Measurements from ENCODE around the gene ZG16B.

ZG16B gene

GRCh38 chr16:2818272-2818876 lies 11.7 kb upstream of the ZG16B start:
- no peak overlapping the region for H3K27ac ChIP-seq (ENCODE audit: low read depth, low read length)
- no peaks in the 10 kb centered on the region for H3K79me2 ChIP-seq (ENCODE audit: control insufficient read depth, low read length)
- H3K4me2 ChIP-seq (ENCODE audit: low read length): no peak overlapping the region
- H3F3A ChIP-seq (ENCODE audit: control insufficient read depth, insufficient read depth): no peaks in the 10 kb centered on the region
- no peaks in the 10 kb centered on the region for H4K20me1 ChIP-seq (ENCODE audit: control insufficient read depth, insufficient read depth, low read depth, low read length)
- H3K27me3 ChIP-seq (ENCODE audit: control insufficient read depth, low read length): no peaks in the 10 kb centered on the region
- no peaks in the 10 kb centered on the region for H3K4me1 ChIP-seq (ENCODE audit: control insufficient read depth, low read length)
- no peak for TF ChIP-seq CTCF (IDR thresholded peaks at IDR 0.05; ENCODE audit: low read depth, low read length, poor library complexity, severe bottlenecking)
- TF ChIP-seq EZH2phosphoT487 (IDR thresholded peaks at IDR 0.05; ENCODE audit: borderline replicate concordance, low read length): no peak
- no peaks in the 10 kb centered on the region for H3K9me3 ChIP-seq (ENCODE audit: control insufficient read depth, insufficient read depth, low read length)
- no peak overlapping the region for H3K4me3 ChIP-seq (ENCODE audit: low read length)
- no peaks in the 10 kb centered on the region for H3K9me2 ChIP-seq (replicated peaks; ENCODE audit: control insufficient read depth, low read length)
- H3K36me3 ChIP-seq (ENCODE audit: control insufficient read depth, low read length): no peaks in the 10 kb centered on the region

GRCh38 chr16:2819179-2819938 lies 10.7 kb upstream of the ZG16B start:
- H4K20me1 ChIP-seq (ENCODE audit: control insufficient read depth, insufficient read depth, low read depth, low read length): no peaks in the 10 kb centered on the region
- TF ChIP-seq EZH2phosphoT487 (IDR thresholded peaks at IDR 0.05; ENCODE audit: borderline replicate concordance, low read length) (no peak), CTCF (IDR thresholded peaks at IDR 0.05; ENCODE audit: low read depth, low read length, poor library complexity, severe bottlenecking) (no peak)
- no peaks in the 10 kb centered on the region for H3K9me2 ChIP-seq (replicated peaks; ENCODE audit: control insufficient read depth, low read length)
- no peak overlapping the region for H3K4me3 ChIP-seq (ENCODE audit: low read length)
- no peaks in the 10 kb centered on the region for H3K36me3 ChIP-seq (ENCODE audit: control insufficient read depth, low read length)
- no peaks in the 10 kb centered on the region for H3K27me3 ChIP-seq (ENCODE audit: control insufficient read depth, low read length)
- no peaks in the 10 kb centered on the region for H3K79me2 ChIP-seq (ENCODE audit: control insufficient read depth, low read length)
- H3F3A ChIP-seq (ENCODE audit: control insufficient read depth, insufficient read depth): no peaks in the 10 kb centered on the region
- H3K4me2 ChIP-seq (ENCODE audit: low read length): no peak overlapping the region
- H3K4me1 ChIP-seq (ENCODE audit: control insufficient read depth, low read length): no peaks in the 10 kb centered on the region
- H3K9me3 ChIP-seq (ENCODE audit: control insufficient read depth, insufficient read depth, low read length): no peaks in the 10 kb centered on the region
- H3K27ac ChIP-seq (ENCODE audit: low read depth, low read length): no peak overlapping the region

GRCh38 chr16:2819939-2820835 lies 9.9 kb upstream of the ZG16B start:
- Histone ChIP-seq H3K9me3 (ENCODE audit: control insufficient read depth, insufficient read depth, low read length) (no peaks in the 10 kb centered on the region), H3K4me3 (ENCODE audit: low read length) (no peak overlapping the region), H3K36me3 (ENCODE audit: control insufficient read depth, low read length) (no peaks in the 10 kb centered on the region), H4K20me1 (ENCODE audit: control insufficient read depth, insufficient read depth, low read depth, low read length) (no peaks in the 10 kb centered on the region), H3K27ac (ENCODE audit: low read depth, low read length) (no peak overlapping the region), H3K9me2 (replicated peaks; ENCODE audit: control insufficient read depth, low read length) (no peaks in the 10 kb centered on the region), H3F3A (ENCODE audit: control insufficient read depth, insufficient read depth) (no peaks in the 10 kb centered on the region), H3K4me2 (ENCODE audit: low read length) (no peak overlapping the region), H3K79me2 (ENCODE audit: control insufficient read depth, low read length) (no peaks in the 10 kb centered on the region), H3K27me3 (ENCODE audit: control insufficient read depth, low read length) (no peaks in the 10 kb centered on the region), H3K4me1 (ENCODE audit: control insufficient read depth, low read length) (no peaks in the 10 kb centered on the region)
- TF ChIP-seq CTCF (IDR thresholded peaks at IDR 0.05; ENCODE audit: low read depth, low read length, poor library complexity, severe bottlenecking) (no peak), EZH2phosphoT487 (IDR thresholded peaks at IDR 0.05; ENCODE audit: borderline replicate concordance, low read length) (no peak)
